Brain microvascular endothelial cell (primary cell): Measurements from ENCODE around the gene SMLR1.

Experiments
- DNase-seq: peaks from one replicate; pipeline ENCODE4 v3.0.0-alpha.2; 2020
- H3K27ac ChIP-seq: fragments of 250-450 bp; sonication (Bioruptor Pico); 2 replicates; pipeline ENCODE4 v1.5.1; 2020; ENCODE audit warnings: mild to moderate bottlenecking, moderate library complexity
- H3K27me3 ChIP-seq: fragments of 250-450 bp; sonication (Bioruptor Pico); replicated peaks from 2 replicates; pipeline ENCODE4 v1.5.1; 2020; ENCODE audit warnings: mild to moderate bottlenecking
- H3K36me3 ChIP-seq: fragments of 250-450 bp; sonication (Bioruptor Pico); replicated peaks from 2 replicates; pipeline ENCODE4 v1.5.1; 2020; ENCODE audit warnings: mild to moderate bottlenecking
- H3K4me3 ChIP-seq: 2 replicates; pipeline ENCODE4 v1.5.1; 2011; ENCODE audit warnings: low read depth, mild to moderate bottlenecking, control low read depth, low read length, moderate library complexity
- in situ Hi-C: cut with HindIII; loops from 2 replicates; pipeline ENCODE4 v1.10.0; 2017; ENCODE audit warnings: low sequenced_read_pairs, low pct_ligation_motif_present
- TF ChIP-seq, protein P1 (sequence below): IDR thresholded peaks from 2 replicates; pipeline ENCODE4 v1.5.1; 2011; ENCODE audit warnings: low read depth, mild to moderate bottlenecking, moderate library complexity, low read length, control low read depth, inconsistent platforms; ENCODE audit errors: missing control alignments

Gene SMLR1

DNA sequence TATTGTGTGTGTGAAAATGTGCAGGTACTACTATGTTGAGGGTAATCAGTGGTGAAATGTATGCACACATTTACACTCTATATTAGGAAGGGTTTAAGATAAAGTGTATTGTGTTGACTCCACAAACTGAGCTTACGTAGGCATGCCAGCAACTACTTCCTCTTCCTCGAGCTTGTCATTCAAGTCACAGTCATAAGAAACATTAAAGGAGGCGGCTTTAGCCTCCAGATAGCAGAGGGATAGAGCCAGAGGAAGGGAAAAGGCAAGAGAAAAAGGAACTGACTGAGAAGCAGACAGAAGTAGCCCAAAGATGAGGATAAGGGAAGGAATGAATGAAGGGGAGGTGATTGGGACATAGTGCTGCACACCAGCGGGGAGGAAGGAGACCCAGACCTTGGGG is 55.2 kb downstream of the SMLR1 start:
- Histone ChIP-seq H3K27ac (no peak overlapping the region), H3K36me3 (peaks cover 8% of the 10 kb centered on the region), H3K27me3 (no peaks in the 10 kb centered on the region), H3K4me3 (no peak overlapping the region)
- TF ChIP-seq, protein P1, sequence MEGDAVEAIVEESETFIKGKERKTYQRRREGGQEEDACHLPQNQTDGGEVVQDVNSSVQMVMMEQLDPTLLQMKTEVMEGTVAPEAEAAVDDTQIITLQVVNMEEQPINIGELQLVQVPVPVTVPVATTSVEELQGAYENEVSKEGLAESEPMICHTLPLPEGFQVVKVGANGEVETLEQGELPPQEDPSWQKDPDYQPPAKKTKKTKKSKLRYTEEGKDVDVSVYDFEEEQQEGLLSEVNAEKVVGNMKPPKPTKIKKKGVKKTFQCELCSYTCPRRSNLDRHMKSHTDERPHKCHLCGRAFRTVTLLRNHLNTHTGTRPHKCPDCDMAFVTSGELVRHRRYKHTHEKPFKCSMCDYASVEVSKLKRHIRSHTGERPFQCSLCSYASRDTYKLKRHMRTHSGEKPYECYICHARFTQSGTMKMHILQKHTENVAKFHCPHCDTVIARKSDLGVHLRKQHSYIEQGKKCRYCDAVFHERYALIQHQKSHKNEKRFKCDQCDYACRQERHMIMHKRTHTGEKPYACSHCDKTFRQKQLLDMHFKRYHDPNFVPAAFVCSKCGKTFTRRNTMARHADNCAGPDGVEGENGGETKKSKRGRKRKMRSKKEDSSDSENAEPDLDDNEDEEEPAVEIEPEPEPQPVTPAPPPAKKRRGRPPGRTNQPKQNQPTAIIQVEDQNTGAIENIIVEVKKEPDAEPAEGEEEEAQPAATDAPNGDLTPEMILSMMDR: no peak
- no peak for DNase-seq
- in situ Hi-C loops: no loop called here

DNA sequence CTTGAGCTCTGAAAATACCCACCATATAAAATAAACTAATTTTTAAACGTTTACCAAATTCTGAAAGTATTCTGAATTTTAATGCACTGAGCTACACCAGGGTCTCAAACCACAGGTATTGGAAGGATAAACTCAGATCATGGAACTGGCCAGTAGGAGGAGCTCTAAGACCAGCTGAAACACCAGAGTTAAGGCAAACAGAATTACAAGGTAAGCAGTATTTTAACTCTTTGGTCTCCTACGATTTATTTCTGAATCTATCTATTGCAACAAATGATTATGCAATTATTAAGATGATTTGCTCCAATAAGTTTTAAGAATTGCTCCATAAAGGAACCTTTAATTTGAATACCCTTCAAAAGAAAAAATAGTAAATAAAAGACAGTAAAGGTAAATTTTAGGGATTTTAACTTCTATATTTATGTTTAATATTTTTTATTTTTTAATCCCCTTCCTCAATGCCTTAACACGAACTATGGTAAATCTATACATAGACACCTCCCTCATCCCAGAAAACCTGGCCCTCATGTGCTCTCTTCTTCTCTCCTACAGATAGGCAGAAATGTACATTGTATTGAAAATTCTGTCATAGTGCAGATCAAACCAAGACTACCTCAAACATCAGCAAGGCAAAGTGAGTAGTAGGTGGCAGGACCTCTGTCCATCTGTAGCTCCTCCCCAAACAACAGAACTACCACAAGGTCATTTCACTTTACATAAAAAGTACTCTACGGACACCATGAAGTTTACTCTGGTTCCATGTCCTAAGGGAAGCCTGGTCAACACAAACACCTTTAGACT is 58.4 kb downstream of the SMLR1 start:
- H3K27ac ChIP-seq: no peak overlapping the region
- H3K27me3 ChIP-seq: no peaks in the 10 kb centered on the region
- TF ChIP-seq, protein P1: peak; percentile 81
- in situ Hi-C loops: no loop called here
- DNase-seq: peak; percentile 75
- no peak overlapping the region for H3K4me3 ChIP-seq
- peaks cover 8% of the 10 kb centered on the region for H3K36me3 ChIP-seq
